Caco-2 (cell line): ENCODE results near the gene GAS7. TPM values are rescaled to one million over a fixed set of nuclear protein-coding genes. Genes with fewer than 3 reads are reported as not detected.

Source experiments
- BruUV-seq: library from RNA; stranded (reverse); fragments of 400-500 nt; replicated peaks from 2 replicates; lab custom pipeline; 2021; lab: Mats Ljungman, UMichigan
- CTCF ChIA-PET: fragments of 300-600 bp; sonication (Branson Sonifier 250); formaldehyde crosslinking; loops from one replicate; lab custom pipeline; 2022; ENCODE audit warnings: antibody characterized with exemption; lab: Charles Lee
- POLR2A ChIA-PET: fragments of 300-600 bp; sonication (Branson Sonifier 250); formaldehyde crosslinking; loops from one replicate; lab custom pipeline; 2022; ENCODE audit warnings: antibody characterized with exemption; lab: Charles Lee
- DNase-seq, 2 experiments: peaks; one replicate each; pipeline versions ENCODE4 v3.0.0 to v3.0.0-alpha.2; 2020 to 2022
- H3K27me3 ChIP-seq: replicated peaks from 2 replicates; pipeline ENCODE4 v1.6.0; 2011; ENCODE audit warnings: low read length; ENCODE audit not compliant: control insufficient read depth, insufficient read depth
- H3K36me3 ChIP-seq: 2 replicates; pipeline ENCODE4 v1.5.1; 2011; ENCODE audit warnings: low read length; ENCODE audit not compliant: control insufficient read depth, insufficient read depth
- H3K4me1 ChIP-seq: fragments of 250-450 bp; sonication (Bioruptor Pico); 2 replicates; pipeline ENCODE4 v1.5.1; 2020; ENCODE audit warnings: mild to moderate bottlenecking
- H3K4me3 ChIP-seq: 2 replicates; pipeline ENCODE4 v1.5.1; 2011; ENCODE audit warnings: low read depth, mild to moderate bottlenecking, control low read depth, low read length
- H3K9me3 ChIP-seq: fragments of 250-450 bp; sonication (Bioruptor Pico); 2 replicates; pipeline ENCODE4 v1.5.1; 2020; ENCODE audit warnings: mild to moderate bottlenecking, moderate library complexity
- H3K27ac Mint-ChIP-seq: one replicate; pipeline ENCODE4 v1.8.0; 2022; ENCODE audit warnings: mixed read lengths; ENCODE audit not compliant: unreplicated experiment
- H3K27me3 Mint-ChIP-seq: one replicate; pipeline ENCODE4 v1.8.0; 2022; ENCODE audit warnings: mixed read lengths; ENCODE audit not compliant: insufficient read depth, unreplicated experiment
- H3K36me3 Mint-ChIP-seq: one replicate; pipeline ENCODE4 v1.8.0; 2022; ENCODE audit warnings: mild to moderate bottlenecking, mixed read lengths; ENCODE audit not compliant: insufficient read depth, unreplicated experiment
- H3K4me1 Mint-ChIP-seq: one replicate; pipeline ENCODE4 v1.8.0; 2022; ENCODE audit warnings: low read depth, mixed read lengths; ENCODE audit not compliant: unreplicated experiment
- H3K4me3 Mint-ChIP-seq: one replicate; pipeline ENCODE4 v1.8.0; 2022; ENCODE audit warnings: mild to moderate bottlenecking, moderate library complexity, mixed read lengths; ENCODE audit not compliant: unreplicated experiment
- H3K9me3 Mint-ChIP-seq: one replicate; pipeline ENCODE4 v1.8.0; 2022; ENCODE audit warnings: mixed read lengths; ENCODE audit not compliant: unreplicated experiment
- intact Hi-C: fragments of 100-400 bp; cut with micrococcal nuclease; formaldehyde crosslinking; loops from one replicate; pipeline ENCODE4 v1.10.0; 2022; ENCODE audit not compliant: unreplicated experiment
- total RNA-seq: library from RNA; stranded (reverse); gene quantifications from 2 replicates; pipeline ENCODE4 v1.2.3, GENCODE V29; 2022
- TF ChIP-seq, protein P1 (sequence below), 2 experiments: fragments of 200-600 bp in 1 of 2; IDR thresholded peaks; 1 replicate in 1 of 2; 2 replicates in 1 of 2; pipeline versions ENCODE4 v1.5.1 to v1.8.0; 2011 to 2022; ENCODE audit warnings: antibody characterized with exemption in 1 of 2, control low read depth in 1 of 2, inconsistent platforms in 1 of 2, low read depth in 1 of 2, low read length in 1 of 2, mild to moderate bottlenecking in 1 of 2, moderate library complexity in 1 of 2; ENCODE audit not compliant: insufficient read depth in 1 of 2, severe bottlenecking in 1 of 2, unreplicated experiment in 1 of 2

GAS7 gene
- total RNA-seq, 1 experiment from 2014 or later: 0.34 TPM

DNA sequence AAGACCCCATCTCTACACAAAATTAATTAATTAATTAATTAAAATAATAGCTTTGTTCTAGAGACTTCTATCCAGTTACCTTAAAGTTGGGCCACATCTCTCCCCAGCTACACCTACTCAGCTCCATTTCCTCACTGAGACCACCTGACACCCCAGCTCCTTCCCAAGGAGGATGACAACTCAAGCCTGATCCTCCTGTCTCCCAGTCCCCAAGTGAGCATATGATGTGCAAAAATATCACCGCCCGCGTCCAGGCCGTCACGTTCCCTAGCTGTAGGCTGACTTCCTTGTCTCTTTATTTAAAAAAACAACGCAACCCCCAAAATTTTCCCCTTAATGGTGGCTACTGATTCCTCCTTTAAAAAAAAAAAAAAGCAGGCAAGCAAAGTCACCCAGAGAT lies 173.2 kb downstream of the GAS7 start:
- BruUV-seq: no TSS peak
- DNase-seq: no peak
- ChIA-PET CTCF (no interaction called here), POLR2A (no interaction called here)
- no peak overlapping the region for H3K4me3 ChIP-seq
- Mint-ChIP-seq H3K4me1 (no peaks in the 10 kb centered on the region), H3K27ac (no peak overlapping the region), H3K4me3 (no peak overlapping the region), H3K9me3 (no peaks in the 10 kb centered on the region), H3K36me3 (no peaks in the 10 kb centered on the region), H3K27me3 (no peaks in the 10 kb centered on the region)
- H3K27me3 ChIP-seq: no peaks in the 10 kb centered on the region
- TF ChIP-seq, protein P1, sequence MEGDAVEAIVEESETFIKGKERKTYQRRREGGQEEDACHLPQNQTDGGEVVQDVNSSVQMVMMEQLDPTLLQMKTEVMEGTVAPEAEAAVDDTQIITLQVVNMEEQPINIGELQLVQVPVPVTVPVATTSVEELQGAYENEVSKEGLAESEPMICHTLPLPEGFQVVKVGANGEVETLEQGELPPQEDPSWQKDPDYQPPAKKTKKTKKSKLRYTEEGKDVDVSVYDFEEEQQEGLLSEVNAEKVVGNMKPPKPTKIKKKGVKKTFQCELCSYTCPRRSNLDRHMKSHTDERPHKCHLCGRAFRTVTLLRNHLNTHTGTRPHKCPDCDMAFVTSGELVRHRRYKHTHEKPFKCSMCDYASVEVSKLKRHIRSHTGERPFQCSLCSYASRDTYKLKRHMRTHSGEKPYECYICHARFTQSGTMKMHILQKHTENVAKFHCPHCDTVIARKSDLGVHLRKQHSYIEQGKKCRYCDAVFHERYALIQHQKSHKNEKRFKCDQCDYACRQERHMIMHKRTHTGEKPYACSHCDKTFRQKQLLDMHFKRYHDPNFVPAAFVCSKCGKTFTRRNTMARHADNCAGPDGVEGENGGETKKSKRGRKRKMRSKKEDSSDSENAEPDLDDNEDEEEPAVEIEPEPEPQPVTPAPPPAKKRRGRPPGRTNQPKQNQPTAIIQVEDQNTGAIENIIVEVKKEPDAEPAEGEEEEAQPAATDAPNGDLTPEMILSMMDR (IDR thresholded peaks at IDR 0.05; ENCODE audit: insufficient read depth in 1 of 2, low read depth in 1 of 2, low read length in 1 of 2, severe bottlenecking in 1 of 2, unreplicated experiment in 1 of 2): no peak
- intact Hi-C loops: no loop called here
- H3K36me3 ChIP-seq: no peaks in the 10 kb centered on the region
- no peaks in the 10 kb centered on the region for H3K9me3 ChIP-seq
- H3K4me1 ChIP-seq: no peaks in the 10 kb centered on the region

- H3K4me1 Mint-ChIP-seq: no peaks in the 10 kb centered on the region
- POLR2A ChIA-PET: no interaction called here
- DNase-seq: no peak
- intact Hi-C loops: no loop called here
- H3K27ac Mint-ChIP-seq: no peak overlapping the region
- CTCF ChIA-PET: no interaction called here
- H3K4me3 Mint-ChIP-seq: no peak overlapping the region
- Histone ChIP-seq H3K36me3 (no peaks in the 10 kb centered on the region), H3K4me3 (no peak overlapping the region), H3K9me3 (no peaks in the 10 kb centered on the region), H3K4me1 (no peaks in the 10 kb centered on the region), H3K27me3 (no peaks in the 10 kb centered on the region)
- TF ChIP-seq, protein P1 (IDR thresholded peaks at IDR 0.05; ENCODE audit: insufficient read depth in 1 of 2, low read depth in 1 of 2, low read length in 1 of 2, severe bottlenecking in 1 of 2, unreplicated experiment in 1 of 2): no peak
- no TSS peak for BruUV-seq
- H3K27me3 Mint-ChIP-seq: no peaks in the 10 kb centered on the region
- H3K36me3 Mint-ChIP-seq: no peaks in the 10 kb centered on the region
- H3K9me3 Mint-ChIP-seq: no peaks in the 10 kb centered on the region
Measured at GRCh38 chr17:10022416-10022815, 176.0 kb downstream of the GAS7 start.

DNA sequence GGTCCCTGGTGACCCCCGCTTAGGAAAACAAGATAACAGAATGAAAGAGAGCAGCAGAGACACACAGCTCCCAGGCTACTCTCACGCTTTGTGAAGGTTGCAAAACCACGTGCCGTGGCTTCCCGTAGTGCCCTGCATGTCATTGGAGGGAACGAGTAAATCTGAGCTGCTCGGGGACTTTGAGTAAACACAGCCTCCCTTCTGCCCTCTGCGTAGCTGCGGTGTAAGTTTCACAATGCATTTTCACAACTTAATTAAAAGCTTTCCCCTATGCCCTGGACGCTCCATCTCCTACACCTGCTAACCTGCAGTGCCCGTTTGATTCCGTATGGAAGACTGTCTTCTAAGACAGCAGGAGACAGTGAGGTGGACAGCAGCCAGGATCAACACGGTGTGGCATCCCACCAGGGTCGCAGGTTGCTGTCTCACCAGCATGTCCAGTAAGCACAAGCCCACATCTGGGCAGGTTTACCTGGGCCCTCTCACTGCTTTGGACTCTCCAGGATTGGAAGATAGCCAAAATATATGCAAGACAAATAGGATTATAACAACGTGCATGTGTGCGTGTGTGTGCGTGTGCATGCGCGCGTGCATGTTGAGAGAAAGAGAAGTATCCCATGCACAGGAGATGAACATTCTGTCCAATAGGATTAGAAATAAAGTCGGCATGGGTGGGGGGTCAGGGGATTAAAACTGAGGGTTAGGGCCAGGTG lies 177.0 kb downstream of the GAS7 start:
- intact Hi-C loops: no loop called here
- POLR2A ChIA-PET: no interaction called here
- no peaks in the 10 kb centered on the region for H3K27me3 Mint-ChIP-seq
- no TSS peak for BruUV-seq
- Histone ChIP-seq H3K36me3 (no peaks in the 10 kb centered on the region), H3K4me3 (no peak overlapping the region), H3K4me1 (no peaks in the 10 kb centered on the region), H3K9me3 (no peaks in the 10 kb centered on the region), H3K27me3 (no peaks in the 10 kb centered on the region)
- TF ChIP-seq, protein P1 (IDR thresholded peaks at IDR 0.05; ENCODE audit: insufficient read depth in 1 of 2, low read depth in 1 of 2, low read length in 1 of 2, severe bottlenecking in 1 of 2, unreplicated experiment in 1 of 2): no peak
- CTCF ChIA-PET: no interaction called here
- no peak overlapping the region for H3K27ac Mint-ChIP-seq
- no peaks in the 10 kb centered on the region for H3K36me3 Mint-ChIP-seq
- no peak overlapping the region for H3K4me3 Mint-ChIP-seq
- no peak for DNase-seq
- H3K4me1 Mint-ChIP-seq: no peaks in the 10 kb centered on the region
- no peaks in the 10 kb centered on the region for H3K9me3 Mint-ChIP-seq
